ENCODE results near the gene SLC16A5. TPM values are rescaled to one million over a fixed set of nuclear protein-coding genes. Genes with fewer than 3 reads are reported as not detected.

Gene SLC16A5
- polyA plus RNA-seq, 3 donors: 26.1 to 99.4 (median 27.0) TPM

DNA sequence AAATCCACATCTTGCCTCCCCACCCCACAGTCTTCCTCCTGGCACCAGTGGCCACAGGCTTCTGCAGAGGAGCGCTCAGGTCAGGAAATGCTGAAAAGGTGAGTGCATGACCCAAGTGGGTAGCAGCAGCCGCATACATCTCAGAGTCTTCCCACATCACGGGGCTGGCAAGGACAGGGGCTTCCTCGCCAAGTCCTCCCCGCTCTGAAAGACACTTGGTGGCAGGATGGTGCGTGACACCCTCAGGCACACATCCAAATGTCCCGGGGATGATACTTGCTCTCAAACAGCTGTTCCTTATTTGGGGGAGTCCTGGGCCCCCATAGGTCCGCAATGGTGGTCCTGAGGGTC is 8.8 kb upstream of the SLC16A5 start:
- H4K20me1 ChIP-seq (ENCODE audit: insufficient read depth, low read length): no peaks in the 10 kb centered on the region
- H3K36me3 Mint-ChIP-seq: no peaks in the 10 kb centered on the region
- no peak overlapping the region for H2AFZ ChIP-seq (ENCODE audit: insufficient read depth, low read depth, low read length, poor library complexity, severe bottlenecking)
- peaks cover 0 to 4% (median 1%) of the 10 kb centered on the region in 3 donors for H3K27me3 Mint-ChIP-seq (ENCODE audit: low read depth in 3 of 3)
- 96% methylated on average over 8 of the region's 8 CpGs for whole genome bisulfite sequencing (ENCODE audit: insufficient coverage)
- H3K27ac Mint-ChIP-seq: no peak overlapping the region
- peaks cover 0 to 4% (median 0%) of the 10 kb centered on the region in 7 donors for H3K9me3 Mint-ChIP-seq
- H3K9me3 ChIP-seq (replicated peaks in 1 of 2; ENCODE audit: control insufficient read depth in 1 of 2, insufficient read depth in 1 of 2, low read length in 2 of 2): no peaks in the 10 kb centered on the region
- TF ChIP-seq, protein P1, sequence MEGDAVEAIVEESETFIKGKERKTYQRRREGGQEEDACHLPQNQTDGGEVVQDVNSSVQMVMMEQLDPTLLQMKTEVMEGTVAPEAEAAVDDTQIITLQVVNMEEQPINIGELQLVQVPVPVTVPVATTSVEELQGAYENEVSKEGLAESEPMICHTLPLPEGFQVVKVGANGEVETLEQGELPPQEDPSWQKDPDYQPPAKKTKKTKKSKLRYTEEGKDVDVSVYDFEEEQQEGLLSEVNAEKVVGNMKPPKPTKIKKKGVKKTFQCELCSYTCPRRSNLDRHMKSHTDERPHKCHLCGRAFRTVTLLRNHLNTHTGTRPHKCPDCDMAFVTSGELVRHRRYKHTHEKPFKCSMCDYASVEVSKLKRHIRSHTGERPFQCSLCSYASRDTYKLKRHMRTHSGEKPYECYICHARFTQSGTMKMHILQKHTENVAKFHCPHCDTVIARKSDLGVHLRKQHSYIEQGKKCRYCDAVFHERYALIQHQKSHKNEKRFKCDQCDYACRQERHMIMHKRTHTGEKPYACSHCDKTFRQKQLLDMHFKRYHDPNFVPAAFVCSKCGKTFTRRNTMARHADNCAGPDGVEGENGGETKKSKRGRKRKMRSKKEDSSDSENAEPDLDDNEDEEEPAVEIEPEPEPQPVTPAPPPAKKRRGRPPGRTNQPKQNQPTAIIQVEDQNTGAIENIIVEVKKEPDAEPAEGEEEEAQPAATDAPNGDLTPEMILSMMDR (IDR thresholded peaks at IDR 0.05): no peak
- no peak overlapping the region for H3K4me2 ChIP-seq (replicated peaks; ENCODE audit: extremely low read depth, low read length, poor library complexity, severe bottlenecking)
- DNase-seq: no peak
- peaks cover 66% of the 10 kb centered on the region for H3K4me1 Mint-ChIP-seq
- H3K4me3 Mint-ChIP-seq: no peak overlapping the region
- peaks cover 61 to 63% of the 10 kb centered on the region in 2 donors for H3K4me1 ChIP-seq (ENCODE audit: control insufficient read depth in 1 of 2, insufficient read depth in 2 of 2, low read length in 2 of 2)
- H3K27ac ChIP-seq (ENCODE audit: low read depth in 1 of 2, low read length in 2 of 2): no peak overlapping the region
- H3K79me2 ChIP-seq (ENCODE audit: insufficient read depth, low read length): no peaks in the 10 kb centered on the region
- H3K9ac ChIP-seq (ENCODE audit: insufficient read depth, low read length, poor library complexity, severe bottlenecking): no peak overlapping the region
- intact Hi-C loops (cut with micrococcal nuclease): loop anchor here in 1 of 2 donors (5.0 kb wide), 1 partner anchor 33 kb away; no protein-coding TSS in a partner anchor
- H3K36me3 ChIP-seq (replicated peaks in 1 of 2; ENCODE audit: control insufficient read depth in 1 of 2, insufficient read depth in 2 of 2, low read length in 2 of 2): no peaks in the 10 kb centered on the region
- no peak overlapping the region for H3K4me3 ChIP-seq (replicated peaks in 1 of 3; ENCODE audit: low read depth in 2 of 3, low read length in 3 of 3)
- H3K27me3 ChIP-seq (ENCODE audit: control insufficient read depth in 2 of 2, insufficient read depth in 2 of 2, low read length in 2 of 2): no peaks in the 10 kb centered on the region

DNA sequence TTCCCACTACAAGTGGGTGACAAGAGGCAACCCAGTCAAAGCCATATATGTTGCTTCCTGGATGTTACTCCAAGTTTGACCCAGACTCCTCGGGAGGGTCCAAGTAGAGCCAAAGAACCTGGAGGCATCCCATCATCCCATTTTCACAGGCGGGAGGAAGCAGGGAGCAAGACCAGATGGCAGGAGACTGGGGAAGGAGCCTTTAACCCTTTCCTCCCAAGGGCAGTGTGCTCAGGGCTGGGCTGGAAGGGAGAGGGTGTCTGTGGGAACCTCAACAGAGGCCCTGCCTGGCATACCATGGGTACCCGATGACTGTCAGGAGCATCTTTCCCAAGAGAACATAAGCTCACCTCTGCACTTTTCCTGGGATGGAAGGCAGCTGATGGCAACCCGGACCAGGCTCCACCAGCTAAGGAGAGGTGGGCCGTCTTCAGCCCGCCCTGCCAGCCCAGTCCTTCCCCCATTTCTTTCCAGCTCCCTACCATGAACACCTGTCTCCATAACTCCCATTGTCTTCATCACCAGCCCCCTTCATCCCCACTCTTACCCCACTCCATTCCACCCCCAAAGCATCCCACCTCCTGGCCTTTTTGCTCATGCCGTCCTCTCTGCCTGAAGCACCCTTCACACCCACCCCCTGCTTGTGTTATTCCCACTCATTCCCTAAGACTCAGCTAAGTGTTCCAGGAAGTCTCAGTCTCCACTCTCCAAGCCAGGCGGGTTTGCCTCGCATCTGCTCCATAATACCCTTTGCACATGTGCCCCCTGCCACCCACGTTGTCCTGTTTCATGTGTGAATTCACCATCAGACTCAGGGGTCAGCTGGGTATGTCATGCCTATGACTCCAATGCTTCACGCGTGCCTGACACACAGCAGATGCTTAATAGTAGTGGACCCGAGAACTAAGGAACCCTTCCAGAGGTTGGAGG is 5.9 kb upstream of the SLC16A5 start:
- Histone ChIP-seq H3K9me3 (replicated peaks in 1 of 2; ENCODE audit: control insufficient read depth in 1 of 2, insufficient read depth in 1 of 2, low read length in 2 of 2) (no peaks in the 10 kb centered on the region), H3K27ac (ENCODE audit: low read depth in 1 of 2, low read length in 2 of 2) (no peak overlapping the region), H3K79me2 (ENCODE audit: insufficient read depth, low read length) (no peaks in the 10 kb centered on the region), H3K9ac (ENCODE audit: insufficient read depth, low read length, poor library complexity, severe bottlenecking) (no peak overlapping the region), H3K4me2 (replicated peaks; ENCODE audit: extremely low read depth, low read length, poor library complexity, severe bottlenecking) (no peak overlapping the region), H3K27me3 (ENCODE audit: control insufficient read depth in 2 of 2, insufficient read depth in 2 of 2, low read length in 2 of 2) (no peaks in the 10 kb centered on the region), H4K20me1 (ENCODE audit: insufficient read depth, low read length) (no peaks in the 10 kb centered on the region), H3K4me3 (replicated peaks in 1 of 3; ENCODE audit: low read depth in 2 of 3, low read length in 3 of 3) (no peak overlapping the region), H3K4me1 (ENCODE audit: control insufficient read depth in 1 of 2, insufficient read depth in 2 of 2, low read length in 2 of 2) (peaks cover 50 to 57% of the 10 kb centered on the region in 2 donors), H3K36me3 (replicated peaks in 1 of 2; ENCODE audit: control insufficient read depth in 1 of 2, insufficient read depth in 2 of 2, low read length in 2 of 2) (no peaks in the 10 kb centered on the region), H2AFZ (ENCODE audit: insufficient read depth, low read depth, low read length, poor library complexity, severe bottlenecking) (no peak overlapping the region)
- intact Hi-C loops (cut with micrococcal nuclease): no loop called here
- Mint-ChIP-seq H3K4me1 (peaks cover 59% of the 10 kb centered on the region), H3K27ac (no peak overlapping the region), H3K36me3 (no peaks in the 10 kb centered on the region), H3K9me3 (peaks cover 0 to 4% (median 0%) of the 10 kb centered on the region in 7 donors), H3K4me3 (no peak overlapping the region), H3K27me3 (ENCODE audit: low read depth in 3 of 3) (peaks cover 0 to 4% (median 1%) of the 10 kb centered on the region in 3 donors)
- WGBS (ENCODE audit: insufficient coverage): 96% methylated on average over 11 of the region's 13 CpGs
- no peak for DNase-seq
- TF ChIP-seq, protein P1 (IDR thresholded peaks at IDR 0.05): no peak

All from CD14-positive monocyte (primary cell).